GM12878 (cell line): ENCODE data around the gene ANK3. TPM values are rescaled to one million over a fixed set of nuclear protein-coding genes. Genes with fewer than 3 reads are reported as not detected.

ENCODE experiments used
- ATAC-seq: fragments of 200-7000 bp; cut with Tn5 transposase; 3 replicates; pipeline ENCODE4 v1.9.1; 2020; ENCODE audit warnings: mild to moderate bottlenecking, moderate library complexity
- BruUV-seq: library from RNA; stranded (reverse); fragments of 400-500 nt; replicated peaks from 2 replicates; lab custom pipeline; 2021; lab: Mats Ljungman, UMichigan
- CTCF ChIA-PET: fragments of 300-600 bp; sonication (Branson Sonifier 250); formaldehyde crosslinking; extraction: SDS; loops from one replicate; lab custom pipeline; 2021; ENCODE audit warnings: inconsistent platforms; lab: Yijun Ruan, JAX
- POLR2A ChIA-PET: fragments of 350-600 bp; formaldehyde crosslinking; extraction: SDS; loops from one replicate; lab custom pipeline; 2021; ENCODE audit warnings: inconsistent platforms; lab: Charles Lee
- RAD21 ChIA-PET: fragments of 300-600 bp; sonication (Branson Sonifier 250); formaldehyde crosslinking; loops from one replicate; lab custom pipeline; 2023; ENCODE audit warnings: antibody characterized with exemption; ENCODE audit not compliant: unreplicated experiment; lab: Charles Lee
- SMC1A ChIA-PET: fragments of 300-600 bp; sonication (Branson Sonifier 250); formaldehyde crosslinking; loops from one replicate; lab custom pipeline; 2023; ENCODE audit not compliant: unreplicated experiment, uncharacterized antibody; lab: Charles Lee
- DNase-seq: peaks from one replicate; pipeline ENCODE4 v3.0.0-alpha.2; 2011; ENCODE audit warnings: low read depth, low spot score
- FAIRE-seq: peaks from 3 replicates; lab custom pipeline; 2011; peaks lifted over from hg19 to GRCh38; lab: Jason Lieb, UNC
- H2AFZ ChIP-seq: 2 replicates; pipeline ENCODE4 v1.6.0; 2011; ENCODE audit warnings: low read depth, low read length, control low read depth; ENCODE audit not compliant: control insufficient read depth
- H3K27ac ChIP-seq: 2 replicates; pipeline ENCODE4 v1.5.1; 2011; ENCODE audit warnings: control low read depth; ENCODE audit not compliant: control insufficient read depth, insufficient read depth
- H3K27me3 ChIP-seq, 2 experiments: replicated peaks in 1 of 2; 2 replicates each; pipeline versions ENCODE4 v1.6.0 to v1.6.1; 2011; ENCODE audit warnings: low read length in 1 of 2; ENCODE audit not compliant: control insufficient read depth in 2 of 2, insufficient read depth in 2 of 2
- H3K36me3 ChIP-seq, 2 experiments: 2 replicates each; pipeline ENCODE4 v1.5.1; 2011; ENCODE audit warnings: low read length in 1 of 2; ENCODE audit not compliant: control insufficient read depth in 2 of 2, insufficient read depth in 2 of 2
- H3K4me1 ChIP-seq: 2 replicates; pipeline ENCODE4 v1.6.1; 2011; ENCODE audit warnings: mild to moderate bottlenecking, low read length, moderate library complexity, mixed read lengths; ENCODE audit not compliant: control insufficient read depth, insufficient read depth
- H3K4me2 ChIP-seq: 2 replicates; pipeline ENCODE4 v1.6.0; 2011; ENCODE audit warnings: control low read depth; ENCODE audit not compliant: control insufficient read depth, insufficient read depth
- H3K4me3 ChIP-seq: fragments of 200-600 bp; sonication (generic); 2 replicates; pipeline ENCODE4 v1.5.1; 2016
- H3K79me2 ChIP-seq: 2 replicates; pipeline ENCODE4 v1.6.0; 2011; ENCODE audit warnings: low read length; ENCODE audit not compliant: control insufficient read depth, insufficient read depth
- H3K9ac ChIP-seq: 2 replicates; pipeline ENCODE4 v1.8.0; 2011; ENCODE audit warnings: low read length, control low read depth, mixed read lengths; ENCODE audit not compliant: control insufficient read depth, insufficient read depth
- H3K9me3 ChIP-seq: replicated peaks from 3 replicates; pipeline ENCODE4 v1.5.1; 2011; ENCODE audit warnings: mild to moderate bottlenecking, low read length; ENCODE audit not compliant: control insufficient read depth, insufficient read depth
- H4K20me1 ChIP-seq: 2 replicates; pipeline ENCODE4 v1.6.0; 2011; ENCODE audit not compliant: control insufficient read depth, insufficient read depth
- CHD4 ChIP-seq: fragments of 200-600 bp; sonication (generic); IDR thresholded peaks from 2 replicates; pipeline ENCODE4 v1.6.1; 2016; ENCODE audit warnings: mild to moderate bottlenecking
- HDAC2 ChIP-seq: fragments of 200-600 bp; sonication (generic); IDR thresholded peaks from 2 replicates; pipeline ENCODE4 v1.6.1; 2017
- NR2C1 ChIP-seq: fragments of 450-650 bp; IDR thresholded peaks from 2 replicates; pipeline ENCODE4 v1.6.1; 2017; ENCODE audit warnings: antibody characterized with exemption, mild to moderate bottlenecking, moderate library complexity
- PML ChIP-seq: IDR thresholded peaks from 2 replicates; pipeline ENCODE4 v1.6.1; 2012; ENCODE audit warnings: low read length, inconsistent platforms
- TCF7 ChIP-seq: IDR thresholded peaks from 2 replicates; pipeline ENCODE4 v1.6.1; 2014; ENCODE audit warnings: antibody characterized with exemption, borderline replicate concordance
- WGBS: methylation state at CpG from one replicate; pipeline ENCODE4 v1.1.6; 2016; ENCODE audit warnings: low lambda C conversion rate; ENCODE audit not compliant: insufficient replicate concordance, insufficient coverage; ENCODE audit errors: missing lambda C conversion rate; 5-methylcytosine and 5-hydroxymethylcytosine counted together
- in situ Hi-C: fragments of 300-500 bp; cut with MboI; formaldehyde crosslinking; loops from 9 replicates; pipeline ENCODE4 v1.14.3; 2018; ENCODE audit warnings: mixed read lengths
- intact Hi-C: fragments of 100-400 bp; cut with micrococcal nuclease; formaldehyde crosslinking; loops from one replicate; pipeline ENCODE4 v1.14.2; 2022; ENCODE audit not compliant: unreplicated experiment
- polyA plus RNA-seq, 11 experiments: library from polyadenylated mRNA; depleted of rRNA in 4 of 11; unstranded in 6 of 11; stranded (reverse) in 5 of 11; fragments of >200 nt; fragmentation: Nextera tagmentation in 4 of 11; fragmentation: Illumina TruSeq in 1 of 11; extraction: Ambion mirVana in 4 of 11; extraction: Trizol in 1 of 11; gene quantifications; 1 replicate in 1 of 11; 2 replicates in 10 of 11; pipeline versions ENCODE4 v1.2.1 to v1.2.3, GENCODE V29; 2011 to 2016; ENCODE audit warnings: inconsistent platforms in 2 of 11, missing spikeins in 2 of 11, low read depth in 1 of 11
- total RNA-seq, 4 experiments: library from RNA; depleted of rRNA in 3 of 4; stranded (reverse); fragments of >200 nt in 3 of 4; fragmentation: Illumina TruSeq in 1 of 4; extraction: Trizol in 1 of 4; gene quantifications; 2 replicates each; pipeline versions ENCODE4 v1.2.1 to v1.2.3, GENCODE V29; 2013 to 2021
- TF ChIP-seq, protein P1 (sequence below): fragments of 450-650 bp; IDR thresholded peaks from 2 replicates; pipeline ENCODE4 v1.6.1; 2016; ENCODE audit warnings: mild to moderate bottlenecking
- TF ChIP-seq, protein P2 (sequence below): IDR thresholded peaks from 2 replicates; pipeline ENCODE4 v1.6.1; 2011; ENCODE audit warnings: low read depth, low read length, improper control_type of control experiment, borderline replicate concordance
- TF ChIP-seq, protein P3 (sequence below): fragments of 450-650 bp; IDR thresholded peaks from 2 replicates; pipeline ENCODE4 v1.6.1; 2017; ENCODE audit warnings: mild to moderate bottlenecking, moderate library complexity

The ANK3 gene
- total and polyA plus RNA-seq, 10 of the 15 experiments (the other 5 are each of a cell fraction or from before 2014, with no cell fraction given): 0.06 to 0.82 (median 0.20) TPM; not detected in 2

DNA sequence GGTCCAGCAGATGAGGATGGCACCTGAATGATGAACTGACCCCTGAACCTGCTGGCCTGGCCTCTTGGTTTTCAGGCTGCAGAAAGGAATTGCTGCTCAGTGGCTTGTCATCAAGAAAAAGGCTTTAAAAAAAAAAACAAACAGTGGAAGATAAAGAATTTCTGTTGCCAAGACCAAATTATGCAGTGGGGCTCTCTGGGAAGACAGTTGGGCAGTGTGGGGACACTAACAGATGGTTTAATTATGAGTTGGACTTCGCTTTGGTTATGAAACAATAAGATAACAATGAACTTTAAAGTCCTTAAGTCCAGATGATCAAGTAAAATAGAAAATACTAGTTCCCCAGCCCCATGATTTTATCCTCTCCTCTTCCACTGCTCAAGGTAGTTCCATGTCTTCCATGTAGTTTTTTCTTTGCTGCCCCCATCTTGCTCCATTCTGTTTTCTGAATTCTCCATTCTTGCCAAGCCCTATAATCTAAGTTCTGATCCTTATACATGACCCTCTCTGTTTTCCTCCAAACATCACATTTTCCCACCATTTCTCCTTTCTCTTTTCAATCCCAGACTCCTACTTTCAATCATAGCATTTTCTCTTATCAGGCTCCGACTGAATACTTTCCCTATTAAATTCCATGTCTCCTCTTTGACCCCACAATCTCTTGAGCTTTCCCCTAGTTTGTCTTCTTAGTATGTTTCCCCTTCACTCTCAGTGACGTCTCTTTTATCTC is 52.6 kb downstream of the ANK3 start:
- ChIA-PET POLR2A (no interaction called here), CTCF (interaction anchor here (0.8 to 3.0 kb wide), 11 partner anchors 9 to 107 kb away, joined by 3 to 57 read pairs (median 9); no protein-coding TSS in a partner anchor), SMC1A (interaction anchor here (1.3 to 3.1 kb wide), 6 partner anchors 14 to 104 kb away, joined by 3 to 29 read pairs (median 6); no protein-coding TSS in a partner anchor), RAD21 (interaction anchor here (1.7 to 2.3 kb wide), 3 partner anchors 96 to 101 kb away, joined by 5 to 24 read pairs (median 8); no protein-coding TSS in a partner anchor)
- Histone ChIP-seq H3K9me3 (no peaks in the 10 kb centered on the region), H3K79me2 (no peaks in the 10 kb centered on the region), H3K9ac (no peak overlapping the region), H3K36me3 (no peaks in the 10 kb centered on the region), H3K27ac (no peak overlapping the region), H3K4me1 (no peaks in the 10 kb centered on the region), H3K27me3 (no peaks in the 10 kb centered on the region), H4K20me1 (no peaks in the 10 kb centered on the region), H2AFZ (no peak overlapping the region), H3K4me2 (no peak overlapping the region), H3K4me3 (no peak overlapping the region)
- TF ChIP-seq, protein P1, sequence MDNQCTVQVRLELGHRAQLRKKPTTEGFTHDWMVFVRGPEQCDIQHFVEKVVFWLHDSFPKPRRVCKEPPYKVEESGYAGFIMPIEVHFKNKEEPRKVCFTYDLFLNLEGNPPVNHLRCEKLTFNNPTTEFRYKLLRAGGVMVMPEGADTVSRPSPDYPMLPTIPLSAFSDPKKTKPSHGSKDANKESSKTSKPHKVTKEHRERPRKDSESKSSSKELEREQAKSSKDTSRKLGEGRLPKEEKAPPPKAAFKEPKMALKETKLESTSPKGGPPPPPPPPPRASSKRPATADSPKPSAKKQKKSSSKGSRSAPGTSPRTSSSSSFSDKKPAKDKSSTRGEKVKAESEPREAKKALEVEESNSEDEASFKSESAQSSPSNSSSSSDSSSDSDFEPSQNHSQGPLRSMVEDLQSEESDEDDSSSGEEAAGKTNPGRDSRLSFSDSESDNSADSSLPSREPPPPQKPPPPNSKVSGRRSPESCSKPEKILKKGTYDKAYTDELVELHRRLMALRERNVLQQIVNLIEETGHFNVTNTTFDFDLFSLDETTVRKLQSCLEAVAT: no peak
- TF ChIP-seq TCF7 (no peak), HDAC2 (no peak), CHD4 (no peak), PML (no peak), NR2C1 (no peak)
- TF ChIP-seq, protein P2, sequence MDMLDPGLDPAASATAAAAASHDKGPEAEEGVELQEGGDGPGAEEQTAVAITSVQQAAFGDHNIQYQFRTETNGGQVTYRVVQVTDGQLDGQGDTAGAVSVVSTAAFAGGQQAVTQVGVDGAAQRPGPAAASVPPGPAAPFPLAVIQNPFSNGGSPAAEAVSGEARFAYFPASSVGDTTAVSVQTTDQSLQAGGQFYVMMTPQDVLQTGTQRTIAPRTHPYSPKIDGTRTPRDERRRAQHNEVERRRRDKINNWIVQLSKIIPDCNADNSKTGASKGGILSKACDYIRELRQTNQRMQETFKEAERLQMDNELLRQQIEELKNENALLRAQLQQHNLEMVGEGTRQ: no peak
- TF ChIP-seq, protein P3, sequence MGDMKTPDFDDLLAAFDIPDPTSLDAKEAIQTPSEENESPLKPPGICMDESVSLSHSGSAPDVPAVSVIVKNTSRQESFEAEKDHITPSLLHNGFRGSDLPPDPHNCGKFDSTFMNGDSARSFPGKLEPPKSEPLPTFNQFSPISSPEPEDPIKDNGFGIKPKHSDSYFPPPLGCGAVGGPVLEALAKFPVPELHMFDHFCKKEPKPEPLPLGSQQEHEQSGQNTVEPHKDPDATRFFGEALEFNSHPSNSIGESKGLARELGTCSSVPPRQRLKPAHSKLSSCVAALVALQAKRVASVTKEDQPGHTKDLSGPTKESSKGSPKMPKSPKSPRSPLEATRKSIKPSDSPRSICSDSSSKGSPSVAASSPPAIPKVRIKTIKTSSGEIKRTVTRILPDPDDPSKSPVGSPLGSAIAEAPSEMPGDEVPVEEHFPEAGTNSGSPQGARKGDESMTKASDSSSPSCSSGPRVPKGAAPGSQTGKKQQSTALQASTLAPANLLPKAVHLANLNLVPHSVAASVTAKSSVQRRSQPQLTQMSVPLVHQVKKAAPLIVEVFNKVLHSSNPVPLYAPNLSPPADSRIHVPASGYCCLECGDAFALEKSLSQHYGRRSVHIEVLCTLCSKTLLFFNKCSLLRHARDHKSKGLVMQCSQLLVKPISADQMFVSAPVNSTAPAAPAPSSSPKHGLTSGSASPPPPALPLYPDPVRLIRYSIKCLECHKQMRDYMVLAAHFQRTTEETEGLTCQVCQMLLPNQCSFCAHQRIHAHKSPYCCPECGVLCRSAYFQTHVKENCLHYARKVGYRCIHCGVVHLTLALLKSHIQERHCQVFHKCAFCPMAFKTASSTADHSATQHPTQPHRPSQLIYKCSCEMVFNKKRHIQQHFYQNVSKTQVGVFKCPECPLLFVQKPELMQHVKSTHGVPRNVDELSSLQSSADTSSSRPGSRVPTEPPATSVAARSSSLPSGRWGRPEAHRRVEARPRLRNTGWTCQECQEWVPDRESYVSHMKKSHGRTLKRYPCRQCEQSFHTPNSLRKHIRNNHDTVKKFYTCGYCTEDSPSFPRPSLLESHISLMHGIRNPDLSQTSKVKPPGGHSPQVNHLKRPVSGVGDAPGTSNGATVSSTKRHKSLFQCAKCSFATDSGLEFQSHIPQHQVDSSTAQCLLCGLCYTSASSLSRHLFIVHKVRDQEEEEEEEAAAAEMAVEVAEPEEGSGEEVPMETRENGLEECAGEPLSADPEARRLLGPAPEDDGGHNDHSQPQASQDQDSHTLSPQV: no peak
- in situ Hi-C loops (no loop called here), intact Hi-C loops (loop anchor here (5.0 kb wide), 1 partner anchor 100 kb away; no protein-coding TSS in a partner anchor)
- FAIRE-seq (no peak), DNase-seq (no peak), ATAC-seq (no peak)
- BruUV-seq: no TSS peak
- 12% methylated on average over 3 of the region's 3 CpGs for WGBS
